ENCODE data around the gene HACD2.
A peak's percentile ranks its signal among the peaks of the same experiment; 100 is the strongest.
"Not testable (repeated sequence)": the region's sequence is repeated elsewhere in the genome, so short reads cannot be mapped to it uniquely, and the experiment has no call there.

HACD2 gene

GRCh38 chr3:123584988-123585937, at the start of gene HACD2:
HACD2 (minus strand) TSS chr3:123585053; CDS start chr3:123585027, 26 bp downstream.
- DNase-seq = peak; percentile 95 to 97

GRCh38 chr3:123634149-123635051, 49.5 kb upstream of the HACD2 start:
- DNase-seq = no peak

- DNase-seq = no peak
Measured at GRCh38 chr3:123633530-123633929, 48.7 kb upstream of the HACD2 start.

- DNase-seq = no peak
Measured at GRCh38 chr3:123632161-123632655, 47.4 kb upstream of the HACD2 start.

GRCh38 chr3:123629747-123630047, 44.8 kb upstream of the HACD2 start:
- DNase-seq = no peak

- DNase-seq = no peak
Measured at GRCh38 chr3:123628996-123629746, 44.3 kb upstream of the HACD2 start.

GRCh38 chr3:123627673-123628670, 43.1 kb upstream of the HACD2 start:
- DNase-seq = no peak

- no peak for DNase-seq
Measured at GRCh38 chr3:123626881-123627280, 42.0 kb upstream of the HACD2 start.

- DNase-seq = no peak
Measured at GRCh38 chr3:123624302-123624701, 39.4 kb upstream of the HACD2 start.

GRCh38 chr3:123623346-123623880, 38.6 kb upstream of the HACD2 start:
- DNase-seq = no peak

GRCh38 chr3:123622766-123623165, 37.9 kb upstream of the HACD2 start:
- no peak for DNase-seq

GRCh38 chr3:123621850-123622189, 37.0 kb upstream of the HACD2 start:
- DNase-seq = no peak

- no peak for DNase-seq
Measured at GRCh38 chr3:123621186-123621849, 36.5 kb upstream of the HACD2 start.

- no peak for DNase-seq
Measured at GRCh38 chr3:123620343-123620742, 35.5 kb upstream of the HACD2 start.

GRCh38 chr3:123618768-123619484, 34.1 kb upstream of the HACD2 start:
- DNase-seq = no peak

GRCh38 chr3:123618076-123618708, 33.3 kb upstream of the HACD2 start:
- no peak for DNase-seq

GRCh38 chr3:123616593-123616992, 31.7 kb upstream of the HACD2 start:
- DNase-seq = no peak

GRCh38 chr3:123613543-123613942, 28.7 kb upstream of the HACD2 start:
- DNase-seq = no peak

- not testable (repeated sequence) for DNase-seq
Measured at GRCh38 chr3:123611674-123612073, 26.8 kb upstream of the HACD2 start.

GRCh38 chr3:123611082-123611481, 26.2 kb upstream of the HACD2 start:
- DNase-seq = no peak

All from NCI-H1930 (cell line).